Spleen (tissue), 11 donors: ENCODE measurements around the gene LRRC8D. TPM values are rescaled to one million over a fixed set of nuclear protein-coding genes. Genes with fewer than 3 reads are reported as not detected.

Experiments used
- DNase-seq: peaks from one replicate; pipeline ENCODE4 v3.0.0-alpha.2; 2020
- H3K27ac ChIP-seq, 8 donors: fragments of 200-600 bp; sonication (generic) in 7 of 8; 1 replicate in 4 of 8; 2 replicates in 4 of 8; pipeline versions ENCODE4 v1.5.0 to v1.8.0; 2016 to 2021; ENCODE audit warnings: inconsistent platforms in 4 of 8, mild to moderate bottlenecking in 4 of 8, moderate library complexity in 1 of 8
- H3K27me3 ChIP-seq, 7 donors: fragments of 200-600 bp; sonication (generic) in 6 of 7; replicated peaks in 1 of 7; 1 replicate in 4 of 7; 2 replicates in 3 of 7; pipeline versions ENCODE4 v1.5.0 to v1.8.0; 2016 to 2021; ENCODE audit warnings: inconsistent platforms in 3 of 7, mild to moderate bottlenecking in 1 of 7
- H3K36me3 ChIP-seq, 6 donors: fragments of 200-600 bp; sonication (generic) in 5 of 6; 1 replicate in 4 of 6; 2 replicates in 2 of 6; pipeline versions ENCODE4 v1.5.0 to v1.8.0; 2016 to 2021; ENCODE audit warnings: inconsistent platforms in 2 of 6
- H3K4me1 ChIP-seq, 6 donors: fragments of 200-600 bp; sonication (generic) in 5 of 6; 1 replicate in 3 of 6; 2 replicates in 3 of 6; pipeline versions ENCODE4 v1.5.0 to v1.8.0; 2016 to 2021; ENCODE audit warnings: inconsistent platforms in 3 of 6
- H3K4me3 ChIP-seq, 8 donors: fragments of 200-600 bp; sonication (generic) in 7 of 8; 1 replicate in 4 of 8; 2 replicates in 4 of 8; pipeline versions ENCODE4 v1.5.0 to v1.8.0; 2016 to 2021; ENCODE audit warnings: inconsistent platforms in 4 of 8, mild to moderate bottlenecking in 4 of 8, moderate library complexity in 2 of 8
- H3K9me3 ChIP-seq, 8 donors: fragments of 200-600 bp; sonication (generic) in 7 of 8; 1 replicate in 4 of 8; 2 replicates in 4 of 8; pipeline versions ENCODE4 v1.5.0 to v1.8.0; 2016 to 2021; ENCODE audit warnings: inconsistent platforms in 4 of 8
- POLR2A ChIP-seq, 3 donors: fragments of 450-650 bp; IDR thresholded peaks; one replicate each; pipeline ENCODE4 v1.5.1; 2017; ENCODE audit warnings: antibody characterized with exemption in 3 of 3, mild to moderate bottlenecking in 1 of 3
- POLR2AphosphoS5 ChIP-seq, 3 donors: sonication (generic); formaldehyde crosslinking; IDR thresholded peaks; one replicate each; pipeline ENCODE4 v1.5.1; 2017; ENCODE audit warnings: antibody characterized with exemption in 3 of 3
- WGBS, 5 donors: extraction: QIAGEN DNeasy Blood & Tissue Kit in 3 of 5; methylation state at CpG; one replicate each; pipeline versions ENCODE4 v1.1.5 to v1.1.7; 2013 to 2018; 5-methylcytosine and 5-hydroxymethylcytosine counted together
- intact Hi-C: fragments of 100-400 bp; cut with DNase I; formaldehyde crosslinking; loops from one replicate; pipeline ENCODE4 v1.15.0; 2023; ENCODE audit warnings: low total_unique reads
- polyA plus RNA-seq, 3 donors: library from polyadenylated mRNA; stranded (reverse); fragments of 200-250 nt; gene quantifications; one replicate each; pipeline ENCODE4 v1.2.1, GENCODE V29; 2013
- total RNA-seq, 7 donors: library from RNA; depleted of rRNA in 3 of 7; stranded (reverse); fragments of >200 nt in 3 of 7; fragmentation: NEBNext Ultra II Directional in 4 of 7; extraction: Animal tissue kit (Norgen Biotek cat#: 25700) in 4 of 7; gene quantifications; one replicate each; pipeline versions ENCODE4 v1.1.0 to v1.2.1, GENCODE V29; 2016 to 2021
- TF ChIP-seq, protein P1 (sequence below), 11 experiments: fragments of 200-600 bp in 7 of 11; fragments of 450-650 bp in 4 of 11; sonication (generic) in 4 of 11; IDR thresholded peaks in 8 of 11; conservative IDR thresholded peaks in 3 of 11; 1 replicate in 7 of 11; 2 replicates in 4 of 11; pipeline versions ENCODE4 v1.4.0 to v1.8.0; 2016 to 2021; ENCODE audit warnings: antibody characterized with exemption in 11 of 11, inconsistent platforms in 4 of 11, mild to moderate bottlenecking in 1 of 11
- donor health status: healthy with polysubstance abuse.
- donor health status: DM: no; HTN: no; CAD: no; lungs with moderate emphysema.
- donor health status: DM: no; HTN: no; CAD: no.
- donor health status: Bipolar disorder and iron deficiency.
- donor health status: healthy.
- donor health status: DM: no; HTN: no; CAD: no.
- donor health status: DM: yes; HTN: yes; CAD: no.

LRRC8D gene
- total and polyA plus RNA-seq, 10 donors: 12.8 to 42.0 (median 34.5) TPM

DNA sequence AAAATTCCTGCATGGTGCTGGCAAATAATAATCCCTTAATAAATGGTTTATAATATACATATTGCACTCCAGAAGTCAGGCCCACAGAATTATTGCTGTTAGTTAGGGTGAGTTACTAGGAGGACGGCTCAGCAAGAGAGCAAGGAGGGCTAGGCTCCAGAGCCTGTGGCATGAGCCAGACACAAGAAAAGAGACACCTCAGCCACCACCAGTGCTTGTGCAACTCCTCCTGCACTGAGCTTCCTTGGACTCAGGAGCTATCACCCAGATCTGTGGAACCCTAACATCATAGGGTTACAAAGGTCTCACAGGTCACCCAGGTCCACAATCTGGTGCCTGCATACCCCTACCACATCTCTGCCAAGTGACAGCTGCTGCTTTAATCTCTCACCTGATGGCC is 12.8 kb upstream of the LRRC8D start:
- H3K36me3 ChIP-seq: no peaks in the 10 kb centered on the region
- TF ChIP-seq POLR2AphosphoS5 (IDR thresholded peaks at IDR 0.05): no peak
- TF ChIP-seq POLR2A (IDR thresholded peaks at IDR 0.05): no peak
- TF ChIP-seq, protein P1, sequence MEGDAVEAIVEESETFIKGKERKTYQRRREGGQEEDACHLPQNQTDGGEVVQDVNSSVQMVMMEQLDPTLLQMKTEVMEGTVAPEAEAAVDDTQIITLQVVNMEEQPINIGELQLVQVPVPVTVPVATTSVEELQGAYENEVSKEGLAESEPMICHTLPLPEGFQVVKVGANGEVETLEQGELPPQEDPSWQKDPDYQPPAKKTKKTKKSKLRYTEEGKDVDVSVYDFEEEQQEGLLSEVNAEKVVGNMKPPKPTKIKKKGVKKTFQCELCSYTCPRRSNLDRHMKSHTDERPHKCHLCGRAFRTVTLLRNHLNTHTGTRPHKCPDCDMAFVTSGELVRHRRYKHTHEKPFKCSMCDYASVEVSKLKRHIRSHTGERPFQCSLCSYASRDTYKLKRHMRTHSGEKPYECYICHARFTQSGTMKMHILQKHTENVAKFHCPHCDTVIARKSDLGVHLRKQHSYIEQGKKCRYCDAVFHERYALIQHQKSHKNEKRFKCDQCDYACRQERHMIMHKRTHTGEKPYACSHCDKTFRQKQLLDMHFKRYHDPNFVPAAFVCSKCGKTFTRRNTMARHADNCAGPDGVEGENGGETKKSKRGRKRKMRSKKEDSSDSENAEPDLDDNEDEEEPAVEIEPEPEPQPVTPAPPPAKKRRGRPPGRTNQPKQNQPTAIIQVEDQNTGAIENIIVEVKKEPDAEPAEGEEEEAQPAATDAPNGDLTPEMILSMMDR (IDR thresholded peaks at IDR 0.05 in 8 of 11, conservative IDR thresholded peaks at IDR 0.05 in 3 of 11): no peak
- WGBS, 5 donors: 52 to 100% (median 88%) methylated on average over 1 of the region's 1 CpG
- no peak for DNase-seq
- no peaks in the 10 kb centered on the region for H3K9me3 ChIP-seq
- peaks cover 0 to 28% (median 7%) of the 10 kb centered on the region in 6 donors for H3K4me1 ChIP-seq
- no peak overlapping the region for H3K4me3 ChIP-seq
- intact Hi-C loops: no loop called here
- no peak overlapping the region for H3K27ac ChIP-seq
- H3K27me3 ChIP-seq: no peaks in the 10 kb centered on the region

DNA sequence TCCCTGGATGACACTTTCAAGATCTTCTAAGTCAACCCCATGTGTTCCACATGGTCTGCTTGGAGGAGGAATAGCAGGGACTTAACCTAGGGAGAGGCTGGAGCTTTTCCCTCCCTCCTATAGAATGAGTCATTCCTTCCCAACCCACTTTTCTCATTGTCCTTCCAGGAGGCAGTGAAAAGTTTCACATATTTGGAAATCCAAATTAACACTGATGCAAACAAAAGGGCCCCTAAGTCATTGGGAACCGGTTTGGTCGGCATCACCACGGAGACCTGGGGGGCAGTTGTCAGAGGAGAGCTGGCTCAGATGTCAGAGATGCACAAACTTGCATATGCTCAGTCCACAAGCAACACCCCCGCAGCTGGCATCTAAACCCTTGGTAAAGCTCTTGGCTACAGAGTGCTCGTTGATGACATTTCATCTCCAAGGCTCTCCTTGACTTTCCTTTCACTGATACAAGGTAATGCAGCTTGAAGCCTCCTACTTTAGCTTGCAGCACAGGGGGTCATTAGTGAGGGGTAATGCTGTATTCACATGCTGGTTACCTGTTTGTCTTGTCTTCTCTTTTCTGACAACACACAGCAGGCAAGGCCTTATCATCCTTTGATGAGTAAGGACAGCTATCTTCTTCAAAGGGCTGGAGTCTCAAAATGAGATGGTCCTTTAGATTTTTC is 12.3 kb upstream of the LRRC8D start:
- Histone ChIP-seq H3K4me1 (peaks cover 0 to 33% (median 7%) of the 10 kb centered on the region in 6 donors), H3K9me3 (no peaks in the 10 kb centered on the region), H3K36me3 (no peaks in the 10 kb centered on the region), H3K27me3 (no peaks in the 10 kb centered on the region), H3K27ac (no peak overlapping the region), H3K4me3 (no peak overlapping the region)
- intact Hi-C loops: no loop called here
- 66 to 95% (median 87%) methylated on average over 5 of the region's 5 CpGs for WGBS, 5 donors
- TF ChIP-seq POLR2A (IDR thresholded peaks at IDR 0.05) (no peak), POLR2AphosphoS5 (IDR thresholded peaks at IDR 0.05) (no peak)
- DNase-seq: no peak

GRCh38 chr1:89809556-89809955 is 11.3 kb upstream of the LRRC8D start:
- intact Hi-C loops: no loop called here
- peaks cover 0 to 36% (median 6%) of the 10 kb centered on the region in 6 donors for H3K4me1 ChIP-seq
- H3K27ac ChIP-seq: no peak overlapping the region
- WGBS, 5 donors: 74 to 91% (median 82%) methylated on average over 3 of the region's 3 CpGs
- H3K4me3 ChIP-seq: no peak overlapping the region
- H3K36me3 ChIP-seq: no peaks in the 10 kb centered on the region
- TF ChIP-seq, protein P1 (IDR thresholded peaks at IDR 0.05 in 8 of 11, conservative IDR thresholded peaks at IDR 0.05 in 3 of 11): no peak
- TF ChIP-seq POLR2A (IDR thresholded peaks at IDR 0.05) (no peak), POLR2AphosphoS5 (IDR thresholded peaks at IDR 0.05) (no peak)
- H3K27me3 ChIP-seq: no peaks in the 10 kb centered on the region
- H3K9me3 ChIP-seq: no peaks in the 10 kb centered on the region
- DNase-seq: no peak

GRCh38 chr1:89810302-89810701 is 10.5 kb upstream of the LRRC8D start:
- 50 to 67% (median 62%) methylated on average over 1 of the region's 1 CpG for WGBS, 5 donors
- no peak overlapping the region for H3K27ac ChIP-seq
- H3K4me3 ChIP-seq: no peak overlapping the region
- no peak for DNase-seq
- no peak for TF ChIP-seq POLR2AphosphoS5 (IDR thresholded peaks at IDR 0.05)
- H3K4me1 ChIP-seq: peaks cover 0 to 37% (median 2%) of the 10 kb centered on the region in 6 donors
- H3K27me3 ChIP-seq: no peaks in the 10 kb centered on the region
- H3K36me3 ChIP-seq: no peaks in the 10 kb centered on the region
- intact Hi-C loops: no loop called here
- no peaks in the 10 kb centered on the region for H3K9me3 ChIP-seq

DNA sequence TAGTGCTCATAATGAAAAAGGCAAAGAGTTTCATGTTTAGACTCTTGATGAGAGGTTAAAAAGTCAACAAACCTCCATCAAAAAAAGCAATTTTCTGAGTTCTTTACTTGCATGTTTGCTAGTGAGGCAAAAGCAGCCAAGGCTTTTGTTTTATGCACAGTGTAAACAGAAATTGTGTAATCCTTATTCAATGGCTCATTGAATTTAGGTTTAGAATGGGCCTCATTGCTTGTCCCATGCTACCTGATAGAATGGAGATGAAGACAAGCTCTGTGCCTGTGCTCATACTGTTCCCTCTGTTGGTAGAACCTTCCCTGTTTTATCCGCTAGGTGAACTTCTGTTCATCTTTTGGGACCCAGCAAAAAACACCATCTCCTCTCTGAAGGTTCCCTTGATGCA is 10.0 kb upstream of the LRRC8D start:
- WGBS, 5 donors: 91 to 100% (median 97%) methylated on average over 1 of the region's 1 CpG
- Histone ChIP-seq H3K36me3 (no peaks in the 10 kb centered on the region), H3K4me1 (peaks cover 0 to 43% (median 3%) of the 10 kb centered on the region in 6 donors), H3K4me3 (no peak overlapping the region), H3K9me3 (no peaks in the 10 kb centered on the region), H3K27me3 (no peaks in the 10 kb centered on the region), H3K27ac (no peak overlapping the region)
- TF ChIP-seq, protein P1 (IDR thresholded peaks at IDR 0.05 in 8 of 11, conservative IDR thresholded peaks at IDR 0.05 in 3 of 11): no peak
- TF ChIP-seq POLR2A (IDR thresholded peaks at IDR 0.05) (no peak), POLR2AphosphoS5 (IDR thresholded peaks at IDR 0.05) (no peak)
- intact Hi-C loops: no loop called here
- DNase-seq: no peak
